Type B pancreatic cell (in vitro differentiated cells): Measurements from ENCODE around the gene CHCHD6. TPM values are rescaled to one million over a fixed set of nuclear protein-coding genes. Genes with fewer than 3 reads are reported as not detected.

Source experiments
- DNase-seq: peaks from one replicate; pipeline ENCODE4 v3.0.0; 2021; ENCODE audit warnings: mixed read lengths; ENCODE audit not compliant: unreplicated experiment; ENCODE audit errors: extremely low spot score
- H3K27ac Mint-ChIP-seq: 2 replicates; pipeline ENCODE4 v1.8.0; 2021; ENCODE audit warnings: mild to moderate bottlenecking, mixed read lengths
- H3K27me3 Mint-ChIP-seq: 2 replicates; pipeline ENCODE4 v1.8.0; 2021; ENCODE audit warnings: mixed read lengths
- H3K36me3 Mint-ChIP-seq: 2 replicates; pipeline ENCODE4 v1.8.0; 2021; ENCODE audit warnings: mixed read lengths
- H3K4me1 Mint-ChIP-seq: one replicate; pipeline ENCODE4 v1.8.0; 2021; ENCODE audit warnings: mixed read lengths; ENCODE audit not compliant: unreplicated experiment
- H3K4me3 Mint-ChIP-seq: 2 replicates; pipeline ENCODE4 v1.8.0; 2021; ENCODE audit warnings: mild to moderate bottlenecking, mixed read lengths
- H3K9me3 Mint-ChIP-seq: 2 replicates; pipeline ENCODE4 v1.8.0; 2021; ENCODE audit warnings: mixed read lengths
- total RNA-seq: library from RNA; stranded (reverse); gene quantifications from 2 replicates; pipeline ENCODE4 v1.2.1, GENCODE V29; 2021; ENCODE audit warnings: low replicate concordance
- TF ChIP-seq, protein P1 (sequence below): fragments of 200-600 bp; sonication (generic); conservative IDR thresholded peaks from 2 replicates; pipeline ENCODE4 v1.5.0; 2021; ENCODE audit warnings: antibody characterized with exemption, mild to moderate bottlenecking

Gene CHCHD6
- total RNA-seq, 1 donor from 2014 or later, result 17.5 TPM

DNA sequence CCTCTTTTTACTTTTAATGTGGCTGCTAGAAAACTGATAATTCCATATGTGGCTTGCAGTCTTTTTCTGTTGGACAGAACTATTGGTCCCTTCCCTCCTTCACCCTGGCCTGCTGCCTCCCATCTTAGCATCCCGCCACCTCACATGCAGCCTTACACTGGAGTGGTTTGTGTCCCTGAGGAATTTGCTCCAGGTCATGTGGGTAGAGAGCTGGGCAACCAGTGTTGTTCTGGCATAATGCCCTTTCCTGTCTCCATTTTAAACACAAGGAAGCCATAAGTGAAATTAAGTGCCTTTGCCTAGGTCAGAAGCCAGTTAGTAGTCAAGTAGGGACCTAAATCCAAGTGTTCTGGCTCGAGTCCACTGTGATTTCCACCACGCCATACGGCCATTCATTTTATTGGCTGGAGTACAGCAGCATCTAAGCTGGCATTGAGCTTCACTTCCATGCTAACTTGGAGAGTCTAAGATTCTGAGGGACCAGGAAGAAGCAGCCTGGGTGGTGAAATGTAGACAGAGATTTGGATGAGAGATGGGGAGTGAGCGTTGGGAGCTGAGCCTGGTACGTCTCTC lies 232.9 kb downstream of the CHCHD6 start:
- Mint-ChIP-seq H3K4me3 (no peak overlapping the region), H3K36me3 (no peaks in the 10 kb centered on the region), H3K27ac (no peak overlapping the region), H3K9me3 (no peaks in the 10 kb centered on the region), H3K27me3 (peaks cover 30% of the 10 kb centered on the region), H3K4me1 (peaks cover 20% of the 10 kb centered on the region)
- TF ChIP-seq, protein P1, sequence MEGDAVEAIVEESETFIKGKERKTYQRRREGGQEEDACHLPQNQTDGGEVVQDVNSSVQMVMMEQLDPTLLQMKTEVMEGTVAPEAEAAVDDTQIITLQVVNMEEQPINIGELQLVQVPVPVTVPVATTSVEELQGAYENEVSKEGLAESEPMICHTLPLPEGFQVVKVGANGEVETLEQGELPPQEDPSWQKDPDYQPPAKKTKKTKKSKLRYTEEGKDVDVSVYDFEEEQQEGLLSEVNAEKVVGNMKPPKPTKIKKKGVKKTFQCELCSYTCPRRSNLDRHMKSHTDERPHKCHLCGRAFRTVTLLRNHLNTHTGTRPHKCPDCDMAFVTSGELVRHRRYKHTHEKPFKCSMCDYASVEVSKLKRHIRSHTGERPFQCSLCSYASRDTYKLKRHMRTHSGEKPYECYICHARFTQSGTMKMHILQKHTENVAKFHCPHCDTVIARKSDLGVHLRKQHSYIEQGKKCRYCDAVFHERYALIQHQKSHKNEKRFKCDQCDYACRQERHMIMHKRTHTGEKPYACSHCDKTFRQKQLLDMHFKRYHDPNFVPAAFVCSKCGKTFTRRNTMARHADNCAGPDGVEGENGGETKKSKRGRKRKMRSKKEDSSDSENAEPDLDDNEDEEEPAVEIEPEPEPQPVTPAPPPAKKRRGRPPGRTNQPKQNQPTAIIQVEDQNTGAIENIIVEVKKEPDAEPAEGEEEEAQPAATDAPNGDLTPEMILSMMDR, result no peak
- no peak for DNase-seq

DNA sequence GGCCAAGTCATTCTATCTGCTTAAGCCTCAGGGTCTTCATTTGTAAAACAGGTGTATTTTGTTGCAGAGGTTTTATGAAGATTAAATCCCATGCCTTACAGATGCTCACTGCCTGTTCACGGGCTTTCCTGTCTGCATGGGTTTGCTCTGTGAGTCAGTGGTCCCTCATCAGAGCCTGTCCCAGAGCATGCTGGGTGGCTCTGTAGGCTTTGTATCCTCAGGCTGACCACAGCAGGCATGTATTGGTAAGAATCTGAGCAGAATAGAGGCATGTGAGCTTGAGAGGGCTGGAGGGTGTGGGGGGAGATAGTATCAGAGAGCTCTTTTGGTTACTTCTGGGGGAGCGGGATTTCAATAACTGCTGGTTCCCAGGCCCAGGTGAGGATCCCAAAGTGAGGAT lies 233.5 kb downstream of the CHCHD6 start:
- H3K27me3 Mint-ChIP-seq, result peaks cover 26% of the 10 kb centered on the region
- TF ChIP-seq, protein P1, result no peak

DNA sequence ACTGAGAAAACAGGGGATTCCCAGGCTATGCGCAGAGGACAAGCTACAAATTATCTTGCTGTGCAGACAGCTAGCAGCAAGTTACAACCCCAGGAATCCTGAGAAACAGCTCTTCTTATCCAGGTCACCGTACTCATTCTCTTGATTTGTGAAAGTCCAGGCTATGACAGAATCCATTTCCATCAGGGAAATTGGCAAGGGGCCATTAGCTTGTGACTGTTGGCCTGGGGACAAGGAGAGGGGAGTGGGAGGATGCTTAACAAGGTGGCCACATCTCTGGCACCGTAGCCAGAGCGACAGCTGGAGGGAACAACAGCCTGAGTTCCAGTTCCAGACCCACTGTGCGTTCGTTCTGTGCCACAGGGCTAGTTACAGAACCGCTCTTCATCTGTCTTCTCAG lies 233.9 kb downstream of the CHCHD6 start:
- no peak overlapping the region for H3K4me3 Mint-ChIP-seq
- TF ChIP-seq, protein P1, result no peak
- peaks cover 13% of the 10 kb centered on the region for H3K4me1 Mint-ChIP-seq
- no peak for DNase-seq
- no peak overlapping the region for H3K27ac Mint-ChIP-seq
- peaks cover 25% of the 10 kb centered on the region for H3K27me3 Mint-ChIP-seq
- no peaks in the 10 kb centered on the region for H3K36me3 Mint-ChIP-seq
- H3K9me3 Mint-ChIP-seq, result no peaks in the 10 kb centered on the region

More for the DNA sequence above, 233.5 kb downstream of the CHCHD6 start:
- H3K27ac Mint-ChIP-seq, result peak overlapping the region; percentile 70
- H3K36me3 Mint-ChIP-seq, result no peaks in the 10 kb centered on the region
- peaks cover 14% of the 10 kb centered on the region for H3K4me1 Mint-ChIP-seq
- H3K9me3 Mint-ChIP-seq, result no peaks in the 10 kb centered on the region
- H3K4me3 Mint-ChIP-seq, result no peak overlapping the region
- no peak for DNase-seq

DNA sequence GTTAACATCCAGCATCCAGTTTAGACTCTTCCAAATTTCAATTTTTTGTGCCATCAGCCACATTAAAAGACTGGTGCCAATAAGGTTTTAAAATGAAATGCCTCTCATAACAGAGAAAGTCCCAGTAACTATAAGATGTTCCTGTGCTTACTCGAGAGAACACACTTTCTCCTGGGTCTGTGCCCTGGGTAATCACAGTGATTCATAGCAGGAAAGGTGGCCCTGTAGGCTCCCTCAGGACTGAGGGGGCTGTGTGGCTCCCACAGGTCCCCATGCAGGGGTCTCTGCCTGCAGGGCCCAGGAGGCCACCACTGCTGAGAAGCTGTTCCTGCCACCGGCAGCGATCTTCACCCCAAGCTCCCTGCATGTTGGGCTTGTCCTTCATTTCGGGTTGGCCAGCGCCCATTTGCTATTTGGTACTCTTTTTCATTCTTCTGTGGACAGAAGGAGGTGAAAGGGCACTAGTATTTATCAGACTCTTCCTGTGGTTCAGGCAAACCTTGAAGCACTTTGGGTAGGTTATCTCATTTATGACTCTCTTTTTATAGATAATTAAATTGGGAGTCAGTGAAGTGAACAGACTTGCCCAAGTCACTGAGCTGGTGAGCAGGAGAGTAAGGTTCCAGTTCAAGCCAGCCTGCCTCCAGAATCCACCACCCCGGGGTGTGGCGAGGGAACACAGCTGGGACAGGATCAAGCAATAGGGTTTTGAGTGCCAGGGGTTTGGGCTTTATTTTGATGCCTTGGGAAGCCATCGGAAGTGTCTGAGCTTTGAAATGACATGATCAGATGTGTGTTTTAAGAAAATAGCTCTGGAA lies 234.7 kb downstream of the CHCHD6 start:
- H3K27me3 Mint-ChIP-seq, result peaks cover 25% of the 10 kb centered on the region
- no peak for DNase-seq
- H3K36me3 Mint-ChIP-seq, result no peaks in the 10 kb centered on the region
- no peaks in the 10 kb centered on the region for H3K9me3 Mint-ChIP-seq
- TF ChIP-seq, protein P1, result no peak
- no peak overlapping the region for H3K27ac Mint-ChIP-seq
- peaks cover 11% of the 10 kb centered on the region for H3K4me1 Mint-ChIP-seq
- no peak overlapping the region for H3K4me3 Mint-ChIP-seq

DNA sequence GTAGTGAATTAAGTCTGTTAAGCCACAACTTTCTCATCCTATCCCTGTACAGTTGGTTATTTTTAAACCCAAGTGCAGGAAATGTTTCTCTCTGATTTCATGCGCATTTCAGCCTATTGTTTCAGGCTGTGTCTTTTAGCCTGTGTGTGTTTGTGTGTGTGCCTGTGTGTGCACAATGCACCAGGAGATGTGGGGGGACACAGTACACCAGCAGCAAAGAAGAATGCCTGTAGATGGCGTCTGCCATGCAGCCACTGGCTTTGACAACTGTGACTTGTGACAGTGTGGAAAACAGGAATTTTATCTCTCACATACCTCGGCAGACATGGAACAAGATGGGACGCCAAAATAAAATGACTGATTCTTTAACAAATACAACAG lies 235.3 kb downstream of the CHCHD6 start:
- Mint-ChIP-seq H3K4me1 (peaks cover 6% of the 10 kb centered on the region), H3K27me3 (peaks cover 20% of the 10 kb centered on the region), H3K4me3 (no peak overlapping the region), H3K27ac (no peak overlapping the region), H3K9me3 (no peaks in the 10 kb centered on the region), H3K36me3 (no peaks in the 10 kb centered on the region)
- DNase-seq, result no peak
- TF ChIP-seq, protein P1, result no peak
